Stimulated activated CD8-positive, alpha-beta memory T cell treated with anti-CD3 and anti-CD28 coated beads, Interleukin-12 subunit alpha, Interleukin-12 subunit beta, amount 100 ng/mL, for 4 hours (primary cell): ENCODE data around the gene CCDC27.
"Not testable (repeated sequence)": the region's sequence is repeated elsewhere in the genome, so short reads cannot be mapped to it uniquely, and the experiment has no call there.

ENCODE experiments used
- DNase-seq: peaks from one replicate; pipeline ENCODE4 v3.0.0-alpha.2; 2020; ENCODE audit warnings: low read depth

Gene CCDC27

DNA sequence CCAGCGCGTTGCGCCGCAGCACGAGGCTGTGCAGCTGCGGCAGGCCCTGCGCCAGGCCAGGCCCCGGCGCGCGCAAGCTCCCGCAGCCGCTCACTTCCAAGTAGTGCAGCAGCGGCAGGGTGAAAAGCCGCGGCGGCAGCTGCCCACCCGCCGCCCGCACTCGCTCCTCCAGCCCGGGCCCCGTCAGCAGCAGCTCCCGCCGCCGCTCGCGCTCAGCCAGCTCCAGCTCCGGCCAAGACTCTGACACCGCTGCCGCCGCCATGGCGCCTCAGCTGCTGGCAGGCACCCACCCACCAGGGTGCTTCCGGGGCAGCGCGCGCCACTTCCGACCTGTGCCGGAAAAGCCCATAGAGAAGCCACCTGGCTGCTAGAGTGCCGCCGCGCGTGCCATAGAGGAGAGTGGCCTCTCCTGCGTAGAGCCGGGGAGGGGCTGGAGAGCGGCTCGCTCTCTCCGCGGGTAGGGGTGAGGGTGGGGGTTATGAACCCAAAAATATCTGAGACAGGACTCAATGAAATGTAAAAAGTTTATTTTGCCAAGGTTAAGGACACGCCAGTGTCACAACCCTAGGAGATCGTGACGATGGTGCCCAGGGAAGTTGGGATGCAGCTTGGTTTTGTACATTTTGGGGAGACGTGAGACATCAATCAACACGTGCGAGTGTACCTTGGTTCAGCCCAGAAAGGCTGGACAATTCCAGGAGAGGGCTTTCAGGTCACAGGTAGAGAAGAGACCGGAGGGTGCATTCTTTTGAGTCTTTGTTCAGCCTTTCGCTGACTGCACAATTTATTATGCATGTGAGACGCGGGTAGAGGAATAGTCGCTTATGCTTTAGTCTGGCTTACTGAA, 44.2 kb downstream of the CCDC27 start, which contains the start of gene LRRC47:
Gene LRRC47 (minus strand): TSS at position 284 of the 847 bp plus-strand sequence. CDS start 22 bp downstream, at position 262.
- peak; percentile 89 for DNase-seq

DNA sequence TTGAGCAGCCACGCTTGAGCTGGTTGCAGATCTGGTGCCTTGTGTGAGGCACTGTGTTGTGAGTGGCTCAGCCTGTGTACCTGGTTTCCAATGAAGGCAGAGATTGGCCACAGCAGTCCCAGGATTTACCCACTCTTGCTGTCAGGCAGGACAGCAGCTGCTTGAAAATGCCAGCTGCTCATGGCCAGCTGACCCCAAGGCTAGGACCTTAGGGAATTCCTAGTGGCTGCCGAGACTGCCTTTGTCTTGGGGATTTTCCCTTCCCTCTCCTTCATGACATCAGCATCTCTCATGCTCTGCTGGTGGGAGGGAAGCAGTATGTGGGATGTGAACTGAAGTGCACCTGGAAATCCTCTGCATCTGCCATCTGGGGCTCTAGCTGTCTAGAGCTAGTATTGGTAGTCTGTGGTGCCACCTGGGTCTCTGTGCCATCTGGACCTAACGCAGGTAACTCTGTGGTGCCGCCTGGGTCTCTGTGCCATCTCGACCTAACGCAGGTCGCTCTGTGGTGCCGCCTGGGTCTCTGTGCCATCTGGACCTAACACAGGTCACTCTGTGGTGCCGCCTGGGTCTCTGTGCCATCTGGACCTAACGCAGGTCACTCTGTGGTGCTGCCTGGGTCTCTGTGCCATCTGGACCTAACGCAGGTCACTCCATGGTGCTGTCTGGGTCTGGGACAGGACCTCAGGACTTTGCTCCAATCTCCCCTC, 47.9 kb downstream of the CCDC27 start:
- no peak for DNase-seq

DNA sequence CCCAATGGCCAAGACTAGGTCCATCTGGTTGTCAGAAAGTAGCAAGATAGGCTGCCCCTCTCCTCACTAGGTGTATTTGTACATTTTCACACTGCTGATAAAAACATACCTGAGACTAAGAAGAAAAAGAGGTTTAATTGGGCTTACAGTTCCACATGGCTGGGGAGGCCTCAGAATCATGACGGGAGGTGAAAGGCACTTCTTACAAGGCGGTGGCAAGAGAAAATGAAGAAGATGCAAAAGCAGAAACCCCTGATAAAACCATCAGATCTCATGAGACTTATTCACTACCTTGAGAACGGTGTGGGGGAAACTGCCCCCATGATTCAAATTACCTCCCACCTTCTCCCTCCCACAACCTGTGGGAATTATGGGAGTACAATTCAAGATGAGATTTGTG, 48.5 kb downstream of the CCDC27 start:
- DNase-seq, result not testable (repeated sequence)

- no peak for DNase-seq
Measured at GRCh38 chr1:3803905-3804626, 51.8 kb downstream of the CCDC27 start.

GRCh38 chr1:3804627-3804944, 52.3 kb downstream of the CCDC27 start:
- not testable (repeated sequence) for DNase-seq

DNA sequence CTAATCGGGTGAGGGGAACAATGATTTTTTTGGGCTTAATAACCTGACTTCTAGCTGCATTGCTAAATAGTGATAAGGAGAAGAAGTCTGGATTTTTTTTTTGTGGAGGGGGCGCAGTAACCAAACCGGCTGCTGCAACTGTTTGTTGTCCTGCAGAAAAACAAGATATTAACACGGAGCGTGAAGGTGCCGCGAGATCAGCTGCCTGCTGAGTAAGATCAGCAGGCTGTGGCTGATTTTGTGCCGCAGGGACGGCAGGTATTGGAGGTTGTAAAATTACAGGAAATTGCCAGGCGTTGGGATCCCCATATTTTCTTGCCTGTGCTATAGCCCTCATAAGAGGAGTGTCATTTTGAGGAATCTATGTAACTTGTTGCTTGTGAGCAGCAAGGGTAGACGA, 52.8 kb downstream of the CCDC27 start:
- DNase-seq, result no peak

- DNase-seq, result no peak
Measured at GRCh38 chr1:3807769-3808168, 55.5 kb downstream of the CCDC27 start.

GRCh38 chr1:3809680-3810079, 57.4 kb downstream of the CCDC27 start:
- DNase-seq, result no peak

GRCh38 chr1:3810149-3810761, 58.0 kb downstream of the CCDC27 start:
- DNase-seq, result not testable (repeated sequence)

DNA sequence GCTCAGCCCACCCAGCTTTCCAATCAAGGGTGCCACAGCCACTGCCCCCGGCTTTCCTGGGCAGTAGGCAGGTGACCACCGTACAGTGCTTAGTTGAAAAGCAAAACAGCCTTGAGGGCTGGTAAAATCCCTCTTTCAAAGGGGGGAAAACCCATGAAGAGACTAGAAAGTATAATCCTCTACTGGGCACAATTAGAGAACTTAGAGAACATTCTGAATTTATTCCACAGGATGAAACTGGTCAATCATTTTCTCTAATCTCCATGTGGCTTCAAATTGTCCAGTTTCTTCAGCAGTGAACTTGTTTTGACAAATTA, 59.3 kb downstream of the CCDC27 start:
- DNase-seq, result no peak

GRCh38 chr1:3814065-3814464, 61.8 kb downstream of the CCDC27 start:
- no peak for DNase-seq

DNA sequence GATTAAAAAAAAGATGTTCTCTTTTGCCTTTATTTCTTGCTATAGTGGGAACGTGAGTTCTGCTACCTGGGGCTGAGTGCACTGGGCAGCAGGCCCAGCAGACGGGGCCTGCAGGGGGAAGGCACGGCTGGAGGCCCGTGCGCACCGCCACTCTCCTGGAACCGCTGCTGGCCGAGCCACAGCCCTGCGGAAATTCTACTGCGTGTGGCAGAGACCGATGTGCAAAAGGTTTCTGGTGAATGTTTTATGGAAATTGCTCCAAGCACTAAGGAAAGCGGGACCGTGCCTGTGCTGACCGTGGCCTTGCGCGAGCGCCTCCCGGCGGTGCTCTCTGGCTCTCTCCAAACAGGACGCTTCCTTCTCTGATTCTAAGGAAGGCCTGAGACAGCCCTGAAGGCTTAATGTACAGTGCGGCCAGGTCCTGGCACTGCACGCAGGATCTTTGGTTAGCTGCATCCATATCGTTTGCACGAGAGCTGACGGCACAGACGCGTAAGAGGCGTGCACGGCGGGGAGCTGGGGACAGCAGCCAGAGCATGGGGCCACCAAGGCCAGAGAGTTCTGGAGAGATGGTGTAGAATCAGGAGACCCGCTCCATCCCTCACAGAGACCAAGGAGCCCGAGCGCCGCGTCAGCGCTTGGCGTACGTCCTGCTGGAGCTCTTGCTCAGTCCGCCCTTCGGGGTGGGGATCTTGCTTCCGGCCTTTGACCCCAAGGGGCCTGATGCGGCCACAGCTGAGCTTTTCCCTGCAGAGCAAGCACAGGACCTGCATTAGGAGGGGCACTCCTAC, 62.7 kb downstream of the CCDC27 start:
- DNase-seq, result no peak

DNA sequence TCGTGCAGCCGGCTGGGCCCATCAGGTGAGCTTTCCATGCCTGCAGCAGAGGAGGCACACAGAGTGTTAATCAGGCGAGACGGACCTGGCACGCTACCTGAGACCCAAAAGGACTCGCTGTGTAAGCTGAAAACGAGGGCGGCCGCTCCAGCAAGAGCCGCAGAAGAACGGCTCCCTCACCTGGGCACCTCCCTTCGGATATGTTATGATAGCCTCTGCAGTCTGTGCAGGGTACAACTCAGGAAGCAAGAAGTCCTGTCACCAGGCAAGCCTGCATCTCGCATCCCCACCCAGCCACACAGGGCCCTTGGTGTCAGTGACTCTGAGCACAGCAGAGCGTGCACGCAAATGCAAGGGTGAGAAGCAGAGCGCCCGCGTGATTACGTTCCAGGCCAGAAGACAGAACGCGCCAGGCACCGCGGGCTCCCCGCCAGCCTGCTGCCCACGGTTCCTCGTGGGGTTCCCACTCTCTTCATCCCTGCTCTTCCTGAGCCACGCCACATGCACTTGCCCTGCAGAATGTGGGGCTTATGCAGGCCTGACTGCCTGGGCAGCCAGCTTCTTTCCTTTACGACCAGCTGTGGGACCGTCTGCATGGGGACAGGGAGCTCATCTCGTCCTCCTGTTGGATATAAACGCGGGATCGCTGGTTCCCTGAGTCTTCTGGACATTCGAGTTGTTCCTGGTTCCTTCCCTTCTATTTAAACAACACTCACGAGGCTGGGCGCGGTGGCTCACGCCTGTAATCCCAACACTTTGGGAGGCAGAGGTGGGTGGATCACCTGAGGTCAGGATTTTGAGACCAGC, 64.3 kb downstream of the CCDC27 start:
- no peak for DNase-seq

GRCh38 chr1:3817138-3817740, 65.0 kb downstream of the CCDC27 start:
- DNase-seq, result no peak

GRCh38 chr1:3817821-3818597, 65.8 kb downstream of the CCDC27 start:
- DNase-seq, result no peak

DNA sequence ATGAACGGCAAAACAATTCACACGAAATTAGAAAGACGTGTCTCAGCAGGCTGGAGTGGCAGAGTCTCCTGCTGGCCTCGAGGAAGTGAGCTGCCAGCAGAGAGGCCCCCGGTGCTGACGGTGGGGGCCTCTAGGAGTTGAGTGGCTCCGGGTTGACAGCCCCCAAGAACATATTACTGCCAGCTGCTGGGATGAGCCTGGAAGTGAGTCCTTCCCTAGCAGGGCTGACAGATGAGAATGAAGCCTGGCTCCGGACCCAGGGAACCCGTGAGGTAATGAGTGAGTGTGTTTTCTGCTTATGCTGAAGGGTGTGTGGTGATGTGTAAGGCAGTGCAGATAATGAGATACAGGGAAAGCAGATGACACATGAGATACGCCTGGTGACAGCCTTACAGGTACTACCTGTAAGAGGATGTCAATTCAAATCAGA, 67.5 kb downstream of the CCDC27 start:
- no peak for DNase-seq

- no peak for DNase-seq
Measured at GRCh38 chr1:3820316-3820715, 68.1 kb downstream of the CCDC27 start.

GRCh38 chr1:3821004-3821403, 68.8 kb downstream of the CCDC27 start:
- no peak for DNase-seq
